Thyroid gland (tissue), 4 donors: Measurements from ENCODE around the gene POLDIP2.

Source experiments
- POLR2A ChIP-seq, 2 donors: fragments of 450-650 bp; IDR thresholded peaks; one replicate each; pipeline ENCODE4 v1.6.1; 2017; ENCODE audit warnings: antibody characterized with exemption in 2 of 2, mild to moderate bottlenecking in 2 of 2, moderate library complexity in 1 of 2
- TF ChIP-seq, protein P1 (sequence below), 6 experiments: fragments of 200-600 bp in 3 of 6; fragments of 450-650 bp in 3 of 6; sonication (generic) in 3 of 6; IDR thresholded peaks; one replicate each; pipeline ENCODE4 v1.5.1; 2016 to 2019; ENCODE audit warnings: antibody characterized with exemption in 6 of 6, mild to moderate bottlenecking in 2 of 6, inconsistent platforms in 1 of 6, moderate library complexity in 1 of 6

DNA sequence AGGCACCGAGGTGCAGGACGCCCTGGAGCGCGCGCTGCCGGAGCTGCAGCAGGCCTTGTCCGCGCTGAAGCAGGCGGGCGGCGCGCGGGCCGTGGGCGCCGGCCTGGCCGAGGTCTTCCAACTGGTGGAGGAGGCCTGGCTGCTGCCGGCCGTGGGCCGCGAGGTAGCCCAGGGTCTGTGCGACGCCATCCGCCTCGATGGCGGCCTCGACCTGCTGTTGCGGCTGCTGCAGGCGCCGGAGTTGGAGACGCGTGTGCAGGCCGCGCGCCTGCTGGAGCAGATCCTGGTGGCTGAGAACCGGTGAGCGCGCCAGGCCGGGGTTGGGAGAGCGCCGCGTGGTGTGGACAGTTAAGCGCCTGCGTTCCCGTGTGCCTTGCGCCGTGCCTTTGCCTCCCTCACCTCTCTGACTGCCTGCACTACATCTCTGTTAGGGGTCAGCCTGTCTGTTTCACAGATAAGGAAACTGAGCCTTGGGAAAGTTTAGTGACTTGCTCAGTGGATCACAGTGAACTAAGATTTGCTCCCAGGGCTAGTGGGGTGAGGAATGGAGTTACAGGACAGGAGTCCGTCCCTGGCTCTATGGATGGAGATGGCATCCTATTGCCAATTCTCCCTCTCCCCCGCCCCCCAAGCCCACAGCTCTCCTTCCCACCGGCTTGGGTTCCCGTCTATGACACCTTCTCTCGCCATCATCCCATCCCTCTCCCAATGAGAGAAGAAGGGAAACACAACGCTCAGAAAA lies 15.0 kb upstream of the POLDIP2 start:
- TF ChIP-seq, protein P1, sequence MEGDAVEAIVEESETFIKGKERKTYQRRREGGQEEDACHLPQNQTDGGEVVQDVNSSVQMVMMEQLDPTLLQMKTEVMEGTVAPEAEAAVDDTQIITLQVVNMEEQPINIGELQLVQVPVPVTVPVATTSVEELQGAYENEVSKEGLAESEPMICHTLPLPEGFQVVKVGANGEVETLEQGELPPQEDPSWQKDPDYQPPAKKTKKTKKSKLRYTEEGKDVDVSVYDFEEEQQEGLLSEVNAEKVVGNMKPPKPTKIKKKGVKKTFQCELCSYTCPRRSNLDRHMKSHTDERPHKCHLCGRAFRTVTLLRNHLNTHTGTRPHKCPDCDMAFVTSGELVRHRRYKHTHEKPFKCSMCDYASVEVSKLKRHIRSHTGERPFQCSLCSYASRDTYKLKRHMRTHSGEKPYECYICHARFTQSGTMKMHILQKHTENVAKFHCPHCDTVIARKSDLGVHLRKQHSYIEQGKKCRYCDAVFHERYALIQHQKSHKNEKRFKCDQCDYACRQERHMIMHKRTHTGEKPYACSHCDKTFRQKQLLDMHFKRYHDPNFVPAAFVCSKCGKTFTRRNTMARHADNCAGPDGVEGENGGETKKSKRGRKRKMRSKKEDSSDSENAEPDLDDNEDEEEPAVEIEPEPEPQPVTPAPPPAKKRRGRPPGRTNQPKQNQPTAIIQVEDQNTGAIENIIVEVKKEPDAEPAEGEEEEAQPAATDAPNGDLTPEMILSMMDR (IDR thresholded peaks at IDR 0.05): no peak
- no peak for TF ChIP-seq POLR2A (IDR thresholded peaks at IDR 0.05)
